Erythroblast (primary cell): ENCODE data around the gene SRBD1.

Experiments used
- DNase-seq, 2 experiments: peaks; one replicate each; lab custom pipeline; 2025; lab: John Stamatoyannopoulos, UW
- GATA1 ChIP-seq: IDR thresholded peaks from 2 replicates; pipeline ENCODE4 v1.6.1; 2011; ENCODE audit warnings: low read depth, mild to moderate bottlenecking, control low read depth, low read length, moderate library complexity
- POLR2A ChIP-seq: IDR thresholded peaks from 2 replicates; pipeline ENCODE4 v1.6.1; 2011; ENCODE audit warnings: mild to moderate bottlenecking, low read length

SRBD1 gene

DNA sequence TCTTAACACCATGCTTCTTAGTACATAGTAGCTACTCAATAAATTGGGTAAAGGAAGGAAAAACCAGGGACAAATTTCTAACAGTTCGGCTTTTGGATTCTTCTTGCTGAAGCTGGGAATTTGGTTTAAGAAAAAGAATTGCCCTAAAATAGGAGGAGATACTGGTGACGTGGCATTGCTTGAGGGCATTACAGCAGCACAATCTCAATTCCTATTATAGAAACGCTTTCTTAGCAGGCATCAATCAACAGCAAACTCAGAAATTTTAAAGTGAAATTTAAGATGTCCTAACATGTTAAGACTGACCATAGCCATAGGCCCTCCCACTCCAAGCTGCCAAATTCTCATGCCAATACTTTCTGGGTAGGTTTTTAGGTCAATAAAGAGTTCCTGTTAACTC, 169.5 kb downstream of the SRBD1 start:
- DNase-seq, result no peak
- no peak for TF ChIP-seq POLR2A
- TF ChIP-seq GATA1, result no peak

DNA sequence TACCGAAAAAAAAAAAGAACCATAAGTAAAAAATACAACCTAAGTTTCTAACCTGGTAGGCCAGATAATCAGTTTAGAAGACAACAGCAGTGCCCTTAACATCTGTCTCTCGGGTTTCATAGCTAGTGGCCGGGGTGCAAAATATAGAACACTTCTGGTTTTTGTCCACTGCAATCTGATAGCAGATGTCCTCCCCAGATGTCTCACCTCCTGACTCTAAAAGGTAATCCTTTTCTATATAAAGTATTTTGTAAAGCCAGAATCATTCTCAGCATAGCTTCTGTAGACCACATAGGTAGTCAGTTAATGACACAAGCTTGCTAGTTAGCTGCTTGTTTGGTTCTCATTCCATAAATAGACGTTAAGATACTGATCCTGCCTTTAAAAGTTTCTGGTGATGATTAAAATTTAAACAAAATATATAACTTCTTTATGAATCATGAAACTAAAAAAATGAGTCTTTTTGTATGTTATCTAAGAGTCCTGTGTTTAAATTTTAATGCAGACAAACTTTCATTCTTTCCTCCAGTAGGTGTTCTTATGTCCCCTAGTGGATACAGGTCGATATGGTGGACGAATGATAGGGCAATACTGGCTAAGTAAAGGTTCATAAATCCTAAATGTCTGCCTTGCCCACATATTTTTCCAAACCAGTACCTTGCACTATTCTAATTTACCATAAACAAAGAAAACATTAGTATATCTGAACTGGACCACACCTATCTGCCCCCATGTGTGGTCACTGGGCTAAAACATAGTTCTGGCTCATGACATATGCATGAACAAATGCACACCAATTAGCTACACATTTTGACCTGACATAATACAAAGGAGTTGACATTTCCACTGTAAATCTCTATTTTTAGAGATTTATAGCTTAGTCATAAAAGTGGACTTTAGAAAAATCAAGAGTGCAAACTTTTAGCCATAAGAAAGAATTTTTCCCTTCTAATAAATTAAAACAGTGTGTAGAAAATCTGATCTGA, 171.0 kb downstream of the SRBD1 start:
- TF ChIP-seq GATA1 (no peak), POLR2A (no peak)
- DNase-seq, result no peak

- DNase-seq, result peak in 1 of 2 experiments; percentile 65
- TF ChIP-seq POLR2A (no peak), GATA1 (no peak)
Measured at GRCh38 chr2:45438872-45439665, 172.0 kb downstream of the SRBD1 start.

DNA sequence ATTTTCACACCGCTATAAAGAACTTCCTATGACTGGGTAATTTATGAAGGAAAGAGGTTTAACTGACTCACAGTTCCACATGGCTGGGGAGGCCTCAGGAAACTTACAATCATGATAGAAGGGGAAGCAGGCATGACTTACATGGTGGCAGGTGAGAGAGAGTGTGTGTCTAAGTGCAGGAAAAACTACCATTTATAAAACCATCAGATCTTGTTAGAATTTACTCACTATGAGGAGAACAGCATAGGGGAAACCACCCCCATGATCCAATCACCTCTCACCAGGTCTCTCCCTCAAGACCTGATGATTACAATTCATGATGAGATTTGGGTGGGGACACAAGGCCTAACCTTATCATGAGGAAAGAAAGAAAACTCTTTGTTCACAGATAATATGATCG, 174.6 kb downstream of the SRBD1 start:
- TF ChIP-seq POLR2A (no peak), GATA1 (no peak)
- no peak for DNase-seq

GRCh38 chr2:45435316-45435715, 175.8 kb downstream of the SRBD1 start:
- peak; percentile 24 to 36 for DNase-seq
- no peak for TF ChIP-seq POLR2A
- TF ChIP-seq GATA1, result no peak

GRCh38 chr2:45433363-45433762, 177.7 kb downstream of the SRBD1 start:
- TF ChIP-seq GATA1 (no peak), POLR2A (no peak)
- DNase-seq, result no peak

DNA sequence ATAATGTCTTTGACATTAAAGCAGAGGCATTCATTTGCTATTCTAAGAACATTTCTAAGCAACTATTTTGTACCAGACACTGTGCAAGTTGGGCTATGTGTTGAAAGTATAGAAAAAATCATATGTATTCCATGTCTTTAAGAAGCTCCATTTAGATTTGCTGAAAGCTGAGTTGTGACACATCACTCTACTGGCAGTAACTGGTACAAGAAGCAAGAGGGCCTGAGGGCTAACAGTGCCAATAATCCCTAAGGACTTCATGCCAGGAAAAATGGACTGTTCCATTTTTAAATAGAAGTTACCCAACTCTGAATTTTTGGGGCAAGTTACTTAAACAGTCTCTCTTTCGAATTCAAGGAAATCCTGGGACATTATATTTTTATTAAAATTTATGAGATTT, 178.7 kb downstream of the SRBD1 start:
- TF ChIP-seq POLR2A, result no peak
- no peak for TF ChIP-seq GATA1
- no peak for DNase-seq

DNA sequence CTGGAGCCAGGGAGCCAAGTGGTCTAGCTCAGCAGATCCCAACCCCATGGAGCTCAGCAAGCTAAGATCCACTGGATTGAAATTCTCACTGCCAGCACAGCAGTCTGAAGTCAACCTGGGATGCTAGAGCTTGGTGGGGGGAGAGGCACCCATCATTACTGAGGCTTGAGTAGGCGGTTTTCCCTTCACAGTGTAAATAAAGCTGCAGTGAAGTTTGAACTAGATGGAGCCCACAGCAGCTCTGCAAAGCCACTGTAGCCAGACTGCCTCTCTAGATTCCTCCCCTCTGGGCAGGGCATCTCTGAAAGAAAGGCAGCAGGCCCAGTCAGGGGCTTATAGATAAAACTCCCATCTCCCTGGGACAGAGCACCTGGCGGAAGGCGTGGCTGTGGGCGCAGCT, 185.0 kb downstream of the SRBD1 start:
- DNase-seq, result peak in 1 of 2 experiments; percentile 9

- TF ChIP-seq GATA1, result no peak
- DNase-seq, result no peak
Measured at GRCh38 chr2:45422921-45423320, 188.1 kb downstream of the SRBD1 start.

- TF ChIP-seq GATA1 (no peak), POLR2A (no peak)
- DNase-seq, result no peak
Measured at GRCh38 chr2:45418532-45418931, 192.5 kb downstream of the SRBD1 start.

DNA sequence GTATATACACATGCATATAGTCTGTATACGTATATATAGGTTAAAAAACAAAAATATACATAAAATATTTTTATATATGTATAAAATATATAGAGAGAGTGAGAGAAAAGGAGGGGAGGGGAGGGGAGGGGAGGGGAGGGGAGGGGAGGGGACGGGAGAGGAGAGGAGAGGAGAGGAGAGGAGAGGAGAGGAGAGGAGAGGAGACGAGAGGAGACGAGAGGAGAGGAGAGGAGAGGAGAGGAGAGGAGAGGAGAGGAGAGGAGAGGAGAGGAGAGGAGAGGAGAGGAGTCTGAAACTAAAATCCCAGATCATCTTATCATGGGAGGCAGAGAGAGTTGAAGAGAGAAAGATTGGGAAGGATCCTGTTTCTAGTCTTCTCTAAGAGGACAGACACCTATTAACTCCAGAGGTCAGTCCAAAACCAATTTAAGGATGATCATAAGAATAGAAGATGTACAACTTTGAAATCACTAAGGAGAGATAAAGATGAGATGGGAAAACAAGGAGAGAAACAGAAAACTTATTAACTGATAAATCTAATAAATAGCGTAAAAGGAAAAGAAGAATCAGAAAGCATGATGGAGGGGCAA, 195.4 kb downstream of the SRBD1 start:
- TF ChIP-seq GATA1 (no peak), POLR2A (no peak)
- DNase-seq, result no peak

- TF ChIP-seq GATA1, result no peak
- no peak for TF ChIP-seq POLR2A
- no peak for DNase-seq
Measured at GRCh38 chr2:45412754-45413379, 198.2 kb downstream of the SRBD1 start.

- TF ChIP-seq GATA1 (no peak), POLR2A (no peak)
- DNase-seq, result no peak
Measured at GRCh38 chr2:45409677-45410076, 201.4 kb downstream of the SRBD1 start.

DNA sequence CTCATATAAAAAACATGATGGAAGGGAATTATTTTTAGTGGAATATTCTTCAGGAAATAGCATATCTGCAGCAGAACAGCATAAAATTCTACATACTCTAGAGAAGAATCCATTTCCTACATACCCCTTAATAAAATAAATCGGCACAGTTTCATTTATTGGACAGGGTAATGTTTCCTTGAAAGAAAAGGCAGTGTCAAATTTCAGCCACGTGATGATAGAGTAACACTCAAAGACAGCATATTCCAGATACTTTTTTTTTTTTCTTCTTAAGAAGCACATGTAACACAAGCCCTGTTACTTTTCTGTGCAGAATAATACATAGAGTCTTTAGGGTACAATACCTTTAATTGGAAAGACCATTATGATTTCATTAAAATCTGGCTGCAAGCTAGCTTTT, 204.4 kb downstream of the SRBD1 start:
- TF ChIP-seq GATA1 (no peak), POLR2A (no peak)
- DNase-seq, result no peak
